GM23248 (cell line): ENCODE data around the gene DVL3. TPM values are rescaled to one million over a fixed set of nuclear protein-coding genes. Genes with fewer than 3 reads are reported as not detected.
"Not testable (repeated sequence)": the region's sequence is repeated elsewhere in the genome, so short reads cannot be mapped to it uniquely, and the experiment has no call there.

Experiments
- DNase-seq: peaks from one replicate; pipeline ENCODE4 v3.0.0-alpha.2; 2015
- H2AFZ ChIP-seq: fragments of 200-600 bp; sonication (generic); 2 replicates; pipeline ENCODE4 v1.6.1; 2016; ENCODE audit warnings: antibody characterized with exemption
- H3F3A ChIP-seq: fragments of 200-600 bp; sonication (generic); 2 replicates; pipeline ENCODE4 v1.6.1; 2016; ENCODE audit warnings: mild to moderate bottlenecking, antibody characterized with exemption, mixed run types; ENCODE audit not compliant: insufficient read depth
- H3K27ac ChIP-seq: fragments of 200-600 bp; sonication (generic); 2 replicates; pipeline ENCODE4 v1.5.1; 2016; ENCODE audit warnings: mild to moderate bottlenecking
- H3K27me3 ChIP-seq: fragments of 200-600 bp; sonication (generic); replicated peaks from 2 replicates; pipeline ENCODE4 v1.6.1; 2016; ENCODE audit warnings: mild to moderate bottlenecking; ENCODE audit not compliant: insufficient read depth
- H3K36me3 ChIP-seq: fragments of 200-600 bp; sonication (generic); 2 replicates; pipeline ENCODE4 v1.6.1; 2016; ENCODE audit warnings: low read depth, mild to moderate bottlenecking
- H3K4me1 ChIP-seq: fragments of 200-600 bp; sonication (generic); 2 replicates; pipeline ENCODE4 v1.6.1; 2016; ENCODE audit warnings: mild to moderate bottlenecking; ENCODE audit not compliant: insufficient read depth
- H3K4me2 ChIP-seq: fragments of 200-600 bp; sonication (generic); one replicate; pipeline ENCODE4 v1.6.1; 2016; ENCODE audit warnings: mild to moderate bottlenecking; ENCODE audit not compliant: unreplicated experiment
- H3K4me3 ChIP-seq: fragments of 200-600 bp; sonication (generic); 2 replicates; pipeline ENCODE4 v1.5.1; 2016; ENCODE audit warnings: mild to moderate bottlenecking
- H3K79me2 ChIP-seq: fragments of 200-600 bp; sonication (generic); 2 replicates; pipeline ENCODE4 v1.6.1; 2016; ENCODE audit warnings: mild to moderate bottlenecking; ENCODE audit not compliant: insufficient read depth
- H3K9ac ChIP-seq: fragments of 200-600 bp; sonication (generic); 2 replicates; pipeline ENCODE4 v1.6.1; 2016; ENCODE audit warnings: mild to moderate bottlenecking
- H3K9me2 ChIP-seq: fragments of 200-600 bp; sonication (generic); 2 replicates; pipeline ENCODE4 v1.6.1; 2016; ENCODE audit warnings: mixed run types, mild to moderate bottlenecking, moderate library complexity; ENCODE audit not compliant: insufficient read depth
- H3K9me3 ChIP-seq: fragments of 200-600 bp; sonication (generic); one replicate; pipeline ENCODE4 v1.6.1; 2017; ENCODE audit warnings: low read depth
- H4K20me1 ChIP-seq: fragments of 200-600 bp; sonication (generic); 2 replicates; pipeline ENCODE4 v1.6.0; 2016; ENCODE audit not compliant: insufficient read depth
- EZH2 ChIP-seq: fragments of 200-600 bp; sonication (generic); IDR thresholded peaks from 2 replicates; pipeline ENCODE4 v1.6.1; 2018; ENCODE audit warnings: antibody characterized with exemption, mild to moderate bottlenecking; ENCODE audit not compliant: insufficient read depth, poor library complexity, severe bottlenecking
- EZH2phosphoT487 ChIP-seq: fragments of 200-600 bp; sonication (generic); IDR thresholded peaks from 2 replicates; pipeline ENCODE4 v1.6.1; 2018; ENCODE audit warnings: antibody characterized with exemption, moderate library complexity, mild to moderate bottlenecking, low read depth; ENCODE audit not compliant: insufficient read depth
- WGBS, 2 experiments: methylation state at CpG; one replicate each; pipeline ENCODE4 v1.1.6; 2015 to 2017; ENCODE audit warnings: low lambda C conversion rate in 2 of 2, low coverage in 1 of 2; ENCODE audit errors: missing lambda C conversion rate in 2 of 2; 5-methylcytosine and 5-hydroxymethylcytosine counted together
- in situ Hi-C: fragments of 300-500 bp; cut with MboI; formaldehyde crosslinking; loops from 2 replicates; pipeline ENCODE4 v1.15.0; 2020
- polyA plus RNA-seq: library from polyadenylated mRNA; unstranded; fragments of >200 nt; fragmentation: Nextera tagmentation; extraction: Ambion mirVana; gene quantifications from 2 replicates; pipeline ENCODE4 v1.2.1, GENCODE V29; 2016
- total RNA-seq: library from RNA; depleted of rRNA; stranded (reverse); fragments of >200 nt; shearing (Covaris generic); gene quantifications from 2 replicates; pipeline ENCODE4 v1.2.3, GENCODE V29; 2014

Gene DVL3
- total and polyA plus RNA-seq, 2 experiments from 2014 or later: 31.1 to 66.9 TPM

DNA sequence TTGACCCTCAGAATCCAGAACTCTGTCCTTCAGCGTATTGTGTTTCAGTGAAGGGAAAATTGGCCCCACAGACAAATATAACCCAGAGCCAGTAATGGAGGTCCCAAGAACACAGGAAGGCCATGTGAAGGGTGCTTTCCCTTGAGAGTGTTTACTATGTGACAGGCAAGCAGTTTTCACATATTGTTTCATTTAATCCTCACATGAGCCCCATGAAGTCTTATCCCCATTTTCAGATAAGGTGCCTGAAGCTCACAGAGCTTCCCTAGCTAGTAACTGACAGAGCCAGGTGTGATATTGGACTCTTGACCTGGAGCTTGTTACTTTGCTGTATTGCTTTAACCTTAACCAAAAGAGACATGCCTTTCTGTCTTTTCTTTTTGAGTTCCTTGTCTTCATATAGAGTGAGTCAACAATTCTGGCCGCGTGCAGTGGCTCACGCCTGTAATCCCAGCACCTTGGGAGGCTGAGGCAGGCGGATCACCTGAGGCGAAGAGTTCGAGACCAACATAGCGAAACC lies 9.4 kb upstream of the DVL3 start:
- no peaks in the 10 kb centered on the region for H3K9me2 ChIP-seq
- H2AFZ ChIP-seq: no peak overlapping the region
- no peaks in the 10 kb centered on the region for H3K4me1 ChIP-seq
- in situ Hi-C loops: no loop called here
- H3K79me2 ChIP-seq: peaks cover 11% of the 10 kb centered on the region
- H3K9ac ChIP-seq: no peak overlapping the region
- TF ChIP-seq EZH2phosphoT487 (no peak), EZH2 (no peak)
- no peaks in the 10 kb centered on the region for H3K27me3 ChIP-seq
- no peaks in the 10 kb centered on the region for H3F3A ChIP-seq
- H3K4me3 ChIP-seq: no peak overlapping the region
- H3K27ac ChIP-seq: no peak overlapping the region
- H3K4me2 ChIP-seq: no peak overlapping the region
- 84% methylated on average over 8 of the region's 8 CpGs for WGBS, 2 experiments
- no peak for DNase-seq
- H3K36me3 ChIP-seq: peaks cover 20% of the 10 kb centered on the region; the same call in 1 of the 2 replicates
- H3K9me3 ChIP-seq: no peaks in the 10 kb centered on the region
- H4K20me1 ChIP-seq: no peaks in the 10 kb centered on the region

DNA sequence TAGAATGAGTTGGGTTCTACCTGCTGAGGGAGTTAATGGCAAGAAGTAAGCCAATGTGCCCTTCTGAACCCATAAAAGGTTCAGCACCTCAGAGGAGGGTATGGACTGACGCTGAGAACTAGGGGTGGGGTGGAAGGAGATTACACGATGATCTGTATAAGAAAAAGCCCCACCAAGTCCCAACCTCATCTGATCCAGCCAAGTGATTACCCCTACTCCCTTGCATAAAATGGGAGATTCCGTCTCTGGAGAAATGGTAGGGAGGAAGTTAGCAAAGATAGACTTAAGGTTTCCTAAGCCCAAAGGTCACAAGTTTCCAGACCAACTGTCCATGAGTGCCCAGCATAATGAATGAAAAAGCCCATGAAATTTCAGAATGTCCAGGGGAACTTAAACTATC lies 7.1 kb upstream of the DVL3 start:
- H4K20me1 ChIP-seq: no peaks in the 10 kb centered on the region
- H3F3A ChIP-seq: no peaks in the 10 kb centered on the region
- no peaks in the 10 kb centered on the region for H3K9me2 ChIP-seq
- TF ChIP-seq EZH2: no peak
- TF ChIP-seq EZH2phosphoT487: no peak
- H3K9me3 ChIP-seq: no peaks in the 10 kb centered on the region
- H3K27me3 ChIP-seq: no peaks in the 10 kb centered on the region
- no peaks in the 10 kb centered on the region; the same call in 1 of the 2 replicates for H3K36me3 ChIP-seq
- H3K4me1 ChIP-seq: no peaks in the 10 kb centered on the region
- 78 to 88% methylated on average over 3 of the region's 3 CpGs for WGBS, 2 experiments
- in situ Hi-C loops: no loop called here
- no peak overlapping the region for H2AFZ ChIP-seq
- no peak overlapping the region for H3K9ac ChIP-seq
- H3K79me2 ChIP-seq: no peaks in the 10 kb centered on the region; the same call in 1 of the 2 replicates
- H3K27ac ChIP-seq: no peak overlapping the region
- H3K4me2 ChIP-seq: no peak overlapping the region
- H3K4me3 ChIP-seq: no peak overlapping the region
- no peak for DNase-seq

DNA sequence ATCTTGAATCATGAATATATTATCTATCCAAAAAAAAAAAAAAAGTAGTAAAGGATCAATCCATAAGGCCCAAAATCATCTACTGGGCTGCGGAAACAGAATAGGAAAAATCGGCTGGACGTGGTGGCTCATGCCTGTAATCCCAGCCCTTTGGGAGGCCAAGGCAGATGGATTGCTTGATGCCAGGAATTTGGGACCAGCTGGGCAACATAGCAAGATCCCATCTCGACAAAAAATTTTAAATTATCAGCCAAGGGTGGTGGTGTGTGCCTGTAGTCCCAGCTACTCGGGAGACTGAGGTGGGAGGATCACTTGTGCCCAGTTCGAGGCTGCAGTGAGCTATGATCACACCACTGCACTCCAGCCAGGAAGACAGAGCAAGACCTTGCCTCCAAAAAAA lies 6.1 kb upstream of the DVL3 start:
- Histone ChIP-seq H3K4me2 (no peak overlapping the region), H3K9me2 (no peaks in the 10 kb centered on the region), H2AFZ (no peak overlapping the region), H3K4me1 (no peaks in the 10 kb centered on the region), H3K9me3 (no peaks in the 10 kb centered on the region), H3K4me3 (no peak overlapping the region), H3K79me2 (peaks cover 2% of the 10 kb centered on the region), H3K27me3 (no peaks in the 10 kb centered on the region), H4K20me1 (no peaks in the 10 kb centered on the region), H3K27ac (no peak overlapping the region), H3F3A (no peaks in the 10 kb centered on the region), H3K9ac (no peak overlapping the region), H3K36me3 (no peaks in the 10 kb centered on the region; the same call in 1 of the 2 replicates)
- in situ Hi-C loops: no loop called here
- DNase-seq: no peak
- no peak for TF ChIP-seq EZH2
- TF ChIP-seq EZH2phosphoT487: no peak
- 72 to 79% methylated on average over 6 of the region's 6 CpGs for WGBS, 2 experiments

DNA sequence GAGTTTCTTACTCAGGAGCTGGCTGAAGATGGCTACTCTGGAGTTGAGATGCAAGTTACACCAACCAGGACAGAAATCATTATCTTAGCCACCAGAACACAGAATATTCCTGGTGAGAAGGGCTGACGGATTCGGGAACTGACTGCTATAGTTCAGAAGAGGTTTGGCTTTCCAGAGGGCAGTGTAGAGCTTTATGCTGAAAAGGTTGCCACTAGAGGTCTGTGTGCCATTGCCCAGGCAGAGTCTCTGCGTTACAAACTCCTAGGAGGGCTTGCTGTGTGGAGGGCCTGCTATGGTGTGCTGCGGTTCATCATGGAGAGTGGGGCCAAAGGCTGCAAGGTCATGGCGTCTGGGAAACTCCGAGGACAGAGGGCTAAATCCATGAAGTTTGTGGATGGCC lies 5.4 kb upstream of the DVL3 start:
- H3K27me3 ChIP-seq, H2AFZ ChIP-seq, H3K79me2 ChIP-seq, H3K36me3 ChIP-seq, H4K20me1 ChIP-seq, H3K4me2 ChIP-seq, H3K4me1 ChIP-seq, H3F3A ChIP-seq, H3K9me3 ChIP-seq, H3K27ac ChIP-seq, H3K9me2 ChIP-seq, in situ Hi-C loops, H3K9ac ChIP-seq, H3K4me3 ChIP-seq: not testable (repeated sequence)
- peak; percentile 41 for DNase-seq
- WGBS, 2 experiments: 83 to 84% methylated on average over 6 of the region's 6 CpGs
